GM19238 (cell line): ENCODE results near the gene HELT.
A peak's percentile ranks its signal among the peaks of the same experiment; 100 is the strongest.

Experiments used
- DNase-seq: peaks from one replicate; pipeline ENCODE4 v3.0.0; 2011; ENCODE audit warnings: low spot score; ENCODE audit not compliant: insufficient read length

The HELT gene

DNA sequence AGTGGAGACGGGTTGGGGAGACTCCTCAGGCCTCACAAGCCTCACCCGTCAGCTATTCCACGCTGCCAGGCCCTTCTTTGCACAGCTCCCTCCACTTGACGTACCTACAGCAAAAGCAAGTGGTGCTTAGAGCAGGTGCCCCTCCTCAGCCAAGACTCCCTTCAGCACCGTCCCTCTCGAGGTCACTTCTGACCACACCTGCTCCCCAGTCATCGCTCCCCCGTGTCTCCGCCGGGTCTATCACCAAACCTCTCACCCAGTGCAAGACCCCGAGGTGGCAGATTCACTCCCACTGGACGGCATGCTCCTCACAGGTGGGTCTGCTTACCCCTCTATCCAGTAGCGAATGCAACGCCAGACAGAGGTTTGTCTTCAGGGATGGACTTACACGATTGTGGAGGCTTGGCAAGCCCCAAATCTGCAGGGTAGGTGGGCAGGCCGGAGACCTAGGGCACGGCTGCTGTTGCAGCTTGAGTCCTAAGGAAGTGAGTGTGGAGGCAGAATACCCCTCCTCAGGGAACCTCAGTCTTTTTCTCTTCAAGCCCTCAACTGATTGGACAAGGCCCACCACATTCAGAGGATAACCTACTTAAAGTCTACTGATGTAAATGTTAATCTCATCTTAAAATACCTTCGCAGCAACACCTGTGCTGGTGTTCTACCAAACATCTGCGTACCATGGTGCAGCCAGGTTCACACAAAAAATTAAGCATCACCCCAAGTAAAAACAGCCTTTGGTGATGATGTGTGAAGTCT is 14.5 kb upstream of the HELT start:
- DNase-seq = no peak

DNA sequence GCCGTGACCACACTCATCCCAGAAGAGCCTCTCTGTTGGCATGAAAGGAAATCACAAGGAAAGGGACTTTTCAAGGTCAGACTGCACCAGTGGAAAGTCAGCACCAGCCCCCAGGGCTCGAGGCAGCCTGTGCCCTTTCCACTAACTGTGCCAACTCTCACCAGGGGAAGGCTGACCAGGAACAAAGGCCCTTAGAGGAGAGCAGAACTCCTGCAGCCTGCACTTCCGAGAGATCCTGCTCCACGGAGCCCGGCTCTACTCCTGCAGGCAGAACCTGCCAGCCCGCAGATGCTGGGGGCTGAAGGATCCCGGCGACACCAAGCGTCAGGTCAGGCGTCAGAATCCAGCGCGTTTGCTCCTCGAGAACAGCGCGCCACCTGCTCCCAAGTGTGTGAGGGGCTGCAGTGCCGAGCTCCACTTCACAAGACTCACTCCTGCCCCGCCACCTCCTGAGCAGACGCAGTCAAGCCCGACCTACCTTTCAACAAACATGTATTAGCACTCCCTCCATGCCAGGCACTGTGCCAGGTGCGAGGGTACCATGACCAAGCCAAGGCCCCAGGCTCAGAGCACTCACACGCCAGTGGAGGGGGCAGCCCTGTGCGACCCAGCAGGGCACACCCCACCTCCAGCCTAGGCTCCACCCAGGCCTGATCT is 13.6 kb upstream of the HELT start:
- DNase-seq = no peak

DNA sequence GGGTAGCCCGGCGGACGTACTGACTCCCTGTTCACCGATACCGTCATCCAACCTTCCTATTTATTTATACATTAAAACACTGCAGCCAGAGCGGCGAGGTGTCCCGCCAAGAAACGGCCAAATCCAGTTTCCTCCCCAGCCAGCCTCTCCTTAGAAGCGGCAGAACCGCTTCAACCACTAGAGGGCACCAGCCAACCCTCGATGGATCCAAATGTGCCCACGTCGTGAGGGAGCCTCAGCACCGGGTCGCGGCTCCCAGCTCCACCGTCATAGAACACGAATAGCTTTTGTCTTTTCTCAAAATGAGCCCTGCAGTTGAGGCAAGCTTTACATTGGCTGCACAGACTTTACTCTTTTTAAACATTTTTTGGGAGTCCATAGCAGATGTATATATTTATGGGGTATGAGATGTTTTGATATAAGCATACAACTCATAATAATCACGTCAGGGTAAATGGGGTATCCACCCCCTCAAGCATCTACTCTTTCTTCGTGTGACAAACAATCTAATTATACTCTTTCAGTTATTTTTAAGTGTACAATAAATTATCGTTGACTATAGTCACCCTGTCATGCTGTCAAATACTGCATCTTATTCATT is 13.0 kb upstream of the HELT start:
- peak; percentile 74 for DNase-seq

DNA sequence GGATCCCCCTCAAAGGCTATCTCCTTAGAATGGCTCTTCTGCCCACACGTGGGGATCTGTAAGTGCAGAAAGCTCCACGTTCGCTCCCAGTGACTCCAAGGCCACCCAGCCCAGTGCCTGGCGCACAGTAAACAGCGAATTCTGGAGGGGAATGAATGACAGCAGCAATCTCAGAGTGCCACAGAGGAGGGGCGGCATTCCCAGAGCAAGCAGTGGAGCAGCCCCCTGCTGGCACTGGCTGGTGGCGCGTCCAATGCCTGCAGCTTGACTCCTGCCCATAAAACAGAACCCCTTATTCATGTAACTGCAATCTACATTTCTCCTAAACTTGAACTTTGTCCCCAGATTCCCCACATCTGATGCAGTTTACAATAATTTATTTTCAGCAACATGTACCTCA is 6.9 kb upstream of the HELT start:
- DNase-seq = no peak

DNA sequence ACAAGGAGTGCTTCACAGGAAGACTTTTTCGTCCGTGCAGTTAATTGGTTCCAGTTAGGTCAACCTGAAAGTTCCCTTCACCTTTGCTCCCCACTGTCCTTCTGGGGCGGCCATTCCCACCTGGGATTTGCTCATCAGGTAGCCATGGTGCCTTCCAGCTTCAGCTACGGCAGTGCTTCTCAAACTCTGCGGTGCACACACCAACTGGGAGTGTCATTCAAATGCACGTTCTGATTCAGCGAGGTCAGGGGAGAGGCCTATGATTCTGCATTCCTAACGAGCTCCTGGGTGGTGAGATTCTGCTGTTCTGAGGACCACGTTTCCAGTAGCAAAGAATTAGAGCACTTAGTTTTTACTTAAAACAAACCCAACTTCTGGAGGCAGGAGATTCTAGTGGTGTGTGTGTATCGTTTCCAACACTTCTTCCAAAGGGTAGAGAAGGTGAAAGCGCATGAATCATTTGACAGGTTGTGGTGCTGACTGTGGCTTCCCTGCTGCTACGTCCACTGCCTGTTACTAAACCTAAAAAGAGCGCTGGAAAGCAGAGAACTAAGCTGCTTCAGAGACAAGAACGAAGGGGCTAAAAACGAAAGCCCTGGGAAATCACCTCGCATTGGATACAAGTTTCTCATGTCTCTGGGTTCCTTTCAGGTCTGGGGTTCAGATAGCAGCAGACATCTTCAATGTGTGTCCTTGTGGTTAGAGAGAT is 4.7 kb upstream of the HELT start:
- DNase-seq = no peak

DNA sequence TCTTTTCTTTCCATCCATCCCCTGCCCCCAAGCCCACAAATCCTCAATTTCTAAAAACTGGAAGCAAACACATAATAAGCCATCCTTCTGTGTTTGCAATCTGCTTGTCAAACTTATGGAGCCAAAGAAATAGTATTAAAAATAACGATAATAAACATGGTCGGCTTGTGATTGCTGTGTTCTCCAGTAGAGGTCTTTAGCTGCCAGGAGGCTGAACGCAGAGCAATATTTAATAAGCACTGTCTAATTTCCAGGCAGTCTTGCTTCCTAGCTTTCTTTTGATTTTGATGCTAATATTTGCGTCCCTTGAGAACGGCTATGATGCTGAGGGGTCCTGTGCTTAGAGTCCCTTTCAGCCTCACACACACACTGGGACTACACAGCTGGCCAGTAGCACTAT is 3.2 kb upstream of the HELT start:
- no peak for DNase-seq

DNA sequence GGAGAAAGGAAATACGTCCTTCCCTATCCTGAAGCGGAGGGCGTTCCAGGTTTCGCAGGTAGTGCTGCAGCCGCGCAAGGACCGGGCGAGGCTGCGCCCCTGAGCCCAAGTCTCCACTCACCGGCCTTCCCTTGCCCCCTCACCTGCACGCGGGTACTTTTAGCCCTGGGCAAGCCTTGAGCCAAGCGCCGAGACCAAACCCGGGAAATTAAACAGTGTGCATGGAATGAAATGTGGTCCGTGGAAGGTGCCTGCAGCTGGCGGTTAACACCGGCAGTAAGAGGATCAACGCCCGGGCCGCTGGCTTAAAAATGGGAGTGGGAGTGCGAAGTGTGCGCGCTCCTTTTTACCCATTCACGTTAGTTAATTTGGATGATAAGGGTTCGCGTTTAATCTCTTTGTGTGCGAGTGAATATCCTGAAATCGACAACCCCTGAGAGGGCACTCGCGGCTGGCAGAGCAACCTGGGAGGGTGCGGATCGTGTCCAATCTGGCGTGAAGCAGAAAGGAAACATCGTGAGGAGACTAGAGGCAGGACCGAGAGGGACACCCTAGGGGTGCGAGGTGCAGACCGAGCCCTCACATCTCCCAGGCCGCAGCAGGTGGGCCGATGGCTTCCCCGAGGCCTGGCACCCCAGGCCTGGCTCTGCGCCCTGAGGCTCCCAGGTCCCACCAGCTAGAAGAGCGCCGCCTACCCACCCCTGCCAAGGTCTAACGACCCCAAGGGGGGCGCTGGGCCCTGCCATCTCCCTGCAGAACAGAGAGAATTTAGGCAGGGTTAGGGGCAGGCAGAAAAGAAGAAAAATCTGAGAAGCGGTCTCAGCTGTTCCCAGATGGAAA is 2.0 kb upstream of the HELT start:
- DNase-seq = no peak

DNA sequence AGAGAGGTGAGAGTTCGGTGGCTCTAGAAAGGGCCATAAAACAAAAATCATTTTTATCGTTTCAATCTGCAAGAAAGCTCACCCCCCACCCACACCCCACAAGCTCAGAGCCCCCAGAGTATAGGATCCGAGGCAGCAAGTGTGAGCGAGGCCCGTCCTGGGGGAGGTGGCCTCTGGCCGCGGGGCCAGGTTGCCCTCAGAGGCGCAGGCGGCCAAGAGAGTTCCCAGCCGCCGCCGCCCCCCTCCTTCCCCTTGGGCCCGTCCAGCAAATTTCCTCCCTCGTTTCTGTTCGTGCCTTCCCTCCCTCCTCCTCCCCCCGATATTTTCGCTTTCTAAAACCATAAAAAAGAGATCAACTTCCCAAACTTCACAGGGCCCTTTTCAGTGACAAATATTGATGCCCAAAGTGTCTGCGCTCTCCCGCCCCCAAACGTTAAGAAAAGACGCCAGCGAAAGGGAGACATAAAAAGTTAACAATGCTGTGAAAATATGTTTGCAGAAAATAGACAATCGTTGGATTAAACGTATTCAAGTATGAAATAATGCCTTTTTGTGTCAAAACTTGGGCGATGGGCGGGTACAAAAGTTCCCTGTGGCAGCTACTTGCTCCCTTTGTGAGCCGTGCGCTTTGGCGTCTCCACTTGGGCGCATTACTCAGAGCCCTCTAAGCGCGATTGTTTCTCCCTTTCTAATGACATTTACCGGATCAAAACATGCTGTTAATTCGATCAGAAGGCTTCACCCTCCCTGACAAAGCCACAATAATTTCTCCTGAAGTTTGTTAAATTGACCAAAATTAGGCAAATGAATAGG is 1.1 kb upstream of the HELT start:
- no peak for DNase-seq

DNA sequence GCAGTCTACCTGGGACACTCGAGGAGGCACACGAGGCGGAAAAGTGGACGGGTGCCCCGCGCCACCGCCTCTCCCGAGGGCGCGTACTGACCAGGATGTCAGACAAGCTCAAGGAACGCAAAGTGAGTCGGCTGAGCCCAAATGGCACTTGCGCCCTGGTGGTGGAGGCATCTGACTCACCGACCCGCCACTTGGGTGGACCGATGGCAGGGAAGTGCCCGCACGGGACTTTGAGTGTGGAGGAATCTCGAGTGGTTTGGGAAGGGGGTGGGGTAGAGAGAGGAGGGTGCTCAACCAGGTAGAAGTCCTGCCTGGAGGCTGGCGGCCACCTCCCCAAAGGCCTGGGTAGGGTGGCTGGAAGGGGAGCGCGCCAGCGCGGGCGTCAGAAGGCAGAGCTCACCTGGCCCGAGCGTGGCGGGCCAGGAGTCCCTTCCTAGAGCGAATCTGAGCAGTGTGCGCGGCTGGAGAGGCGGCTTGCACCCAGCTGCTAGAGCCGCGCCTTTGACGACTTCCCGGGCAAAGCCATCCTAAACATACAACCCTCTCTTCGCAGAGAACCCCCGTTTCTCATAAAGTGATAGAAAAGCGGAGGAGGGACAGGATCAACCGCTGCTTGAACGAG is 655 bp downstream of the HELT start:
- no peak for DNase-seq

DNA sequence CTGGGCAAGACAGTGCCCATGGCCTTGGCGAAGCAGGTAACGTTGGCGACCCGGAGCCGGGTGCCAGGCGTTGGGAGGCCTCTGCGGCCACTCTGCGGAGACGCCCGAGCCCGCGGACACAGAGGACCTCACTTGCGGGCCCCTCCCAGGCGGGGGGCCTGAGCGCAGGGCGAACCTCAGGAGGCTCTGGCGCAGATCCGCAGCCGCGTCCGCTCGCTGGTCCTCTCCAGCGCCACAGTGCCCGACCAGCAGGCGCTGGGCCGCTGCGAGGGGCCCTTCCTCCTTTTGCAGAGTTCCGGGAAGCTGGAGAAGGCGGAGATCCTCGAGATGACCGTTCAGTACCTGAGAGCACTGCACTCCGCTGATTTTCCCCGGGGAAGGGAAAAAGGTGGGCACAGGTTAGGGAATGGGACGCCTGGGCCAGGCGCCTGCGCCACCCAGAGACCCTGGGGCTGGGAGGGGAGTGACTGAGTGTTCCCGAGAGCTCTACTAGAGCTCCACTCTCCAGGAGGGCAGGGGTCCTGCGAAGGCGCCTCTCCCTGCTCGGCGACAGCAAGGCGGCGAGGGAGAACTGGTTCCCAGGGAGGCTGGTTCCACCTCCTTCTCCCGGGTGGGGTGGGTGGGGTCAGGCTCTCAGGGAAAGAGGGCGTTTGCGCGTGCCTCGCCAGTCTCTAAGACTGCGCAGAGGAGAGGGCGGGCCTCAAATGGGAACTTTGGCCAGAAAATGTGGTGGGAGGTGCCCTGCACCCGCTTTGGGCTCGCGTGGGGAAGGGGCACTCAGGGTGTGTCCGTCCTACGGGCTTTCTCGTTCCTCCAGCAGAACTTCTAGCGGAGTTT is 1.4 kb downstream of the HELT start:
- no peak for DNase-seq

DNA sequence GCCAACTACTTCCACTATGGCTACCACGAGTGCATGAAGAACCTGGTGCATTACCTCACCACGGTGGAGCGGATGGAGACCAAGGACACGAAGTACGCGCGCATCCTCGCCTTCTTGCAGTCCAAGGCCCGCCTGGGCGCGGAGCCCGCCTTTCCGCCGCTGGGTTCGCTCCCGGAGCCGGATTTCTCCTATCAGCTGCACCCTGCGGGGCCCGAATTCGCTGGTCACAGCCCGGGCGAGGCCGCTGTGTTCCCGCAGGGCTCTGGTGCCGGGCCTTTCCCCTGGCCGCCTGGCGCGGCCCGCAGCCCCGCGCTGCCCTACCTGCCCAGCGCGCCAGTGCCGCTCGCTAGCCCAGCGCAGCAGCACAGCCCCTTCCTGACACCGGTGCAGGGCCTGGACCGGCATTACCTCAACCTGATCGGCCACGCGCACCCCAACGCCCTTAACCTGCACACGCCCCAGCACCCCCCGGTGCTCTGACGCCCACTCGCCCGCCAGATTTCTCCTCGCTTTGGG is 2.1 kb downstream of the HELT start:
- DNase-seq = no peak

DNA sequence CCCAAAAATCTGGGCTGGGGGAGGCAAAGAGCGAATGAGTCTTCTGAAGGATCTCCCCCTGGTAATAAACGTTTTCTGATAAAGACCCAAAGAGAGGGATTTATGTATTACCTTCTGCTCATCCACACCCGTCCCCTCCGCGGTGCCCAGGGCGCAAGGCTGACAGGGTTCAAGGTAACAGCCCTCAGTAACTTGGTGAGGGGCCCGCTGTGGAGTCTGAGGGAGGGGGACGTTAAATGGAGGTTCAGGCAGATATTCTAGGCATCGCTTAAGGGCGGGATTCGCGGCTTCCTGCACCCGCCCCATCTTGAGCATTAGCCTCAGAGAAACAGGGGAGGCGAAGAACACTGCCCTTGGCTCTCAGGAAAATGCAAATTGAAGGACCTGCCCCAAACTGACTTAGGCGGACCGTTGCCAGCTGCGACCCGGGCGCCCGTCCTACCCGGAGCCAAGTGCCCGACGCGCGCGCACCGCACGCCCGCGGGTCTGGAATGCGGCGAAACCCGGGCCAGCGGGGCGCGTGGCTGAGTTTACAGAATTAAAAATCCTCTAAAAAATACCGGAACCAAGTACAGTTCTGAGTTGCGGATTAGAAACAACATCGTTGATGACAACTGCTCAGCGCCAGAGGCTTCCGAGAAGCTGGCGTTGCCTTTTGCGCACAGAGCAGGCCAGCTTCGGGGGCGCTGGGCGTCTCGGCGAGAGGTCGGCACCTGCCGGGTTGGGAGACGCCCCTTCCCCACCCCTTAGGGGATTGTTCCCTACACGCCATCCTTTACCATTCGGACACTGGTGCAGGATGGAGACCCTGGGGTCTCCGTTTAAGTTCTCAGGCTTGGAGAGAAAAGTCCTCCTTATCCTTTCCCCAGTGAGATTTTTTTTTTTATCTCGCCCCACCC is 2.8 kb downstream of the HELT start:
- no peak for DNase-seq

DNA sequence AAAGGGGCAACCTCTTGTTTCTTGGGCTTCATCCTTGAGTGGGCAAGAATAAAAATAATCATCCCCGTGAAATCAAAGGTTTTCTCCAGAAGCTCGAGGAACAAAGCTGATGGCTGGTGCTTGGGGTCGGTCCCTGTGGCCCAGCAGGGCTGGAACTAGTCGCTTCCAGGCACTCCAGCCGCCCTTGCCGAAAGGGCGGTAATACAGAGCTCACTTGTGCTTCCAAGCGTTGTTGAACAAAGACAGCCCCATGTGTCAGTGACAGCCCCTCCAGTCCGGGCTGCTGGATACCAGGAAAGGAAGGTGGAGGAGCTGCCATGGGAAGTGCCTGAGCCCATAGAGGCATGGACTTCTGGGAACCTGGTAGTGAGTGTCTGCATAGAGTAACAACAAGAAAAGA is 5.2 kb downstream of the HELT start:
- DNase-seq = no peak

DNA sequence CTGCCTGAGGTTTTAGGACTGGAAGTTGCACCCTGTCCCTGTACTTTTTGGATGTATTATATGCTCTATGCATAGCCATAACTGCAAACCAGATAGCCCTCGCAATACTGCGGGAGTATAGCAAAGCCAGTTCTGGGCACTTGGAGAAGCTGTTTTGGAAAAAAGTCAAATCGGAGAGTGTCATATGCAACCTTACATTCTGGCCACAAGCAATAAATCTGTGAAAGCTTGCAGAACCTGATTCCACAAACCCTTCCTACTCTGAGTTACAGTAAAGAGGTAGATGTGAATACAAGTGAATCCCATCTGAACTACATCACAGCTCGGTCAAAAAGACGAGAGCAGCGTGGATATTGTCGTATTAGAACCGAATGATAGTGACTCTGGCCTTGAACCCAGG is 10.3 kb downstream of the HELT start:
- no peak for DNase-seq

DNA sequence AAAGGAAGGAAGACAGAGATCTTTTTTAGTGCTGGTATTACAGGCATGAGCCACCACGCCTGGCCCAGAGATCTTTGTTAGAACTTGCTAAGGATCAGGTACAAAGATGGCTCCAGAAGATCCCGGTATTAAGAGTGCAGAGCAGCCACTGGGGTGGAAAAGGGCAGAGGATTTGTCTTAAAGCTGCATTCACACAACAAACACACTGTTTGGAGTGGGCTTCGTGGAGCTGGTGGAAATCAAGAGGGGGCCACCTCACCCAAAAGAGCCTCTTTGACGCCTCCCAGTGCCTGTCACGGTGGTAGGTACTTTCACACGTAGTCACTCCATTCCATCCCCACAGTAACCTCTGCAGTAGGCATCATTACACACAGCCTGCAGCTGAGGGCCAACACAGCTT is 13.3 kb downstream of the HELT start:
- DNase-seq = no peak

DNA sequence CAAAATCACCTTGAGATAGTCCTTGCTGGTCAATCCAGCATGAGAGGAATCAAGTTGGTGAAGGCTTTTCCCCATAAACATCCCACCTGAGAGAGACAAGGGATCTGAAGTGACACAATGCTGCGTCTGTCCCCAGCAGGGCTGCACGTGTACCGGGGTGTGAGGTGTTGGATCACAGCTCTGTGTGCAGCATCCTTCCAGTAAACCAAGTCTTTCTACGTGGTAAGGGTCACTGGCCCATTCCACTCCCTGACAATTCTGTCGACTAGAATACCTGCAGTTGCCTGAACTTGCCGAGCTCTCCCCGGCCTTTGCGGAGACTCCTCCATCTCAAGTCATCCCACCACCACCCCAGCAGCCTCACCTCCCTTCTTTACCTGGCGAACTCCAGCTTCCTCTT is 14.8 kb downstream of the HELT start:
- no peak for DNase-seq

DNA sequence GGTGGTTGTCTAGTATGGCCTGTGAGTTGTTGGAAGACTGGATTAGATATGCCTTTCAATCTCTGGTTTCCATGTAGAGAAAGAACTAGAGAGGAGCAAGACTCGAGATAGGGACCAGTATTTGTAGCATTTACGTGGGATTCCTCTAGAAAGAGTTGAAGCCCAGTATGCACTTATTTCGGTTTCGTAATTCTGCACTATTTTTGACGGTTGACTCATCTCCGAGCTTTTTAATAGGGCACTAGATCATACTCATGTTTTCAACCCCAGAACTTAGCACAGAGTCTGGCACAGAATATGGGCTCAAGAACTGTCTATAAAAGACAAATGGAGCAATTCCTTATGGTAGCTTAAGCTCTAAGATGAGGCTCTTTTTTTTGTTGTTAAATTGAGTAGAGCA is 15.7 kb downstream of the HELT start:
- no peak for DNase-seq

DNA sequence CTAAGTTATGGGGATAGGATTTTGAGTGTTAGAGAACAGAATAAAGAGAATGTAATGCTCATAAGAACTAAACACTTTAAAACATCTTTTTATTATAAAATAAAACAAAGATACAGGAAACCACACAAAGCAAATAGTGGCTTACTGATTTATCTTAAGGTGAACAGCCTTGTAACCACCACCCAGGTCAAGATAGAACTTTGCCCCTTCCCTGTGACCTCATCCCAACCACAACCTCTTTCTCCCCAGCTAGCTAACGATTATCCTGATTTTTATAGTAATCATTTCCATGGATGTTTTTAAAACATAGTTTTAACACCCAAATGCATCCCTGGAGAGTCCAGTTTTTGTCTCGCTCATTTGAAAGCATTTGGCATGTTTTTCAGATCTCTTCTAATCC is 17.0 kb downstream of the HELT start:
- no peak for DNase-seq
